NCI-H82 treated with DMSO at 0.1 percent for 48 hours (cell line): ENCODE measurements around the gene PODNL1.
"Not testable (repeated sequence)": the region's sequence is repeated elsewhere in the genome, so short reads cannot be mapped to it uniquely, and the experiment has no call there.

Source experiments
- DNase-seq: peaks from one replicate; lab custom pipeline; 2025; ENCODE audit not compliant: unreplicated experiment; lab: John Stamatoyannopoulos, UW

PODNL1 gene

DNA sequence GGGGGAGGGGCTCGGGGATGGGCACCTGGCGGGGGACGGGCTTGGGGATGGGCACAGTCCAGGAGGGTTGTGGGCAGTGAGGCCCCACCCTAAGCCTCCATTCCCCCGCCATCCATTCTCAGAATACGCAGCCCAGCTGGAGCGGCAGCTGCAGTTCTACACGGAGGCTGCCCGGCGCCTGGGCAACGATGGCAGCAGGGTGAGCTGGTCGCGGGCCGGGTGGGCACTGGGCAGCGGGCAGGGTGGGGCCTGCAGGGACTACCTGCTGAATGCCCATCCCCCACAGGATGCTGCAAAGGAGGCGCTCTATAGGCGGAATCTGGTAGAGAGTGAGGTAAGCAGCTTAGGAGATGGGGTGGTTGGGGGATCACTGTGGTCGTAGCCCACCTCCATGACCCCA, 8.3 kb downstream of the PODNL1 start:
- DNase-seq, result no peak

DNA sequence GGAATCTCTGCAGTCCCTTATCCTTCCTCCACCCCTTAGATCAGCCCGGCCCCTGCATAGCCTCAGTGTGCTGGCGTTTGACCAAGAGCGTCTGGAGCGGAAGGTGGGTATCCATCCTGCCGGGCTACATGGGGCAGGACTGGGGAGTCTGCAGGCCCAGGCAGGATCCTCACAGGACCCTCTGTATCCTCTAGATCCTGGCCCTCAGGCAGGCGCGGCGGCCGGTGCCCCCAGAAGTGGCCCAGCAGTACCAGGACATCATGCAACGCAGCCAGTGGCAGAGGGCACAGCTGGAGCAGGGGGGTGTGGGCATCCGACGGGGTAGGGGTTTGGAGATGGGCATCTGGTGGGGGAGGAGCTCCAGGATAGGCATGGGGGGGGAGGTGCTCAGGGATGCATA, 8.9 kb downstream of the PODNL1 start:
- no peak for DNase-seq

DNA sequence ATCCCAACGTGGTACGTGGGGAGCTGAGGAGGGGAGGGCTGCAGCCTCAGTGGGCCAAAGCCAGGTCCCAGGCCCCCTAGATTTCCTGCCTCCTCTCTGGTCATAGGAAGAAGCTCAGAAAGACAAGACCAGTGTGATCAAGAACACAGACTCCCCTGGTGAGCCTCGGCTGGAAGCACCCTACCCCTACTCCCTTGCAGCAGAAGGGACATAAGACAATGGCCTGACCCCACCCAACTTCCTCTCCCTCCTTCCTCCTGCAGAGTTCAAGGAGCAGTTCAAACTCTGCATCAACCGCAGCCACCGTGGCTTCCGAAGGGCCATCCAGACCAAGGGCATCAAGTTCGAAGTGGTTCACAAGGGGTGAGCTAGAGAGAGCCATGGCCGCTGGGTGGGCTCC, 11.5 kb downstream of the PODNL1 start:
- no peak for DNase-seq

DNA sequence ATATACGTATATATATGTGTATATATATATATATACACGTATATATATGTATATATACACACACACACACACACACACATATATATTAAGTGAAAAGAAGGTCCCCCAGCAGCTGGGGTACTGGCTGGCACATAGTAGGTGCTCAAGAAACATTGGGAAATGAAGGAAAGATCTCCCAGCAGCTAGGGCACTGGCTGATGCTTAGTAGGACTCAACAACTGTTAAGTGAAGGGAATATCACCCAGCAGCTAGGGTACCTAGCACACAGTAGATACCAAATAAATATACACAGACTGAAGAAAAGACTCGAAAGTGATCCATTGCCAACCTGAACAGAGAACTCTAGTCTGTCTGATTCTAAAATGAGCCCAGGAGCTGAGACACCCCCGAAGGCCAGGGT, 12.2 kb downstream of the PODNL1 start:
- DNase-seq, result no peak

DNA sequence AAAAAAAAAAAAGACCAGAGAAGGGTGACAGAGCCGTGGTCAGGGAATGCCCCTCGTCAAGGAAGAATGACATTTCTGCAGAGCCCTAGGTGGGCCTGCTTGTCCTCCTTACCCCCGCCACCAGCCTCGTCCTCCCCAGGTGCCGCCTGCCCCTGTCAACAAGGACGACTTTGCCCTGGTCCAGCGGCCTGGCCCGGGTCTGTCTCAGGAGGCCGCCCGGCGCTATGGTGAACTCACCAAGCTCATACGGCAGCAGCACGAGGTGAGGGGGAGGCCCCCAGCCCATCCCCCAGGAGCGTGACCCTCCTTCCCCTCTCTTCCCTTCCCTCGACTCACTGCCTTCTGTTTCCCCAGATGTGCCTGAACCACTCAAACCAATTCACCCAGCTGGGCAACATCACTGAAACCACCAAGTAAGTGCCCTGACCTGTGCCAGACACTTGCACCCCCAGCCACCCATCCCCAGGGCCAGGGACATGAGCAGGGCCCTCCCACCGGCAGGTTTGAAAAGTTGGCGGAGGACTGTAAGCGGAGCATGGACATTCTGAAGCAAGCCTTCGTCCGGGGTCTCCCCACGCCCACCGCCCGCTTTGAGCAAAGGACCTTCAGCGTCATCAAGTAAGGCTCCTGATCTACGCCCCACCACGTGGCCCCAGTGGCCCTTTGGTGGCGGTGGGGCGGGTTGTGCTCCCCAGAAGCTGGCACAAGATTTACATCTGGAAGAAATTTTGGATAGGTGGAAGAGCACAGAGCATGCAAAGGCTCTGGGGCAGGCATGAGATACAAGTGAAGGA, 14.8 kb downstream of the PODNL1 start:
- DNase-seq, result no peak

DNA sequence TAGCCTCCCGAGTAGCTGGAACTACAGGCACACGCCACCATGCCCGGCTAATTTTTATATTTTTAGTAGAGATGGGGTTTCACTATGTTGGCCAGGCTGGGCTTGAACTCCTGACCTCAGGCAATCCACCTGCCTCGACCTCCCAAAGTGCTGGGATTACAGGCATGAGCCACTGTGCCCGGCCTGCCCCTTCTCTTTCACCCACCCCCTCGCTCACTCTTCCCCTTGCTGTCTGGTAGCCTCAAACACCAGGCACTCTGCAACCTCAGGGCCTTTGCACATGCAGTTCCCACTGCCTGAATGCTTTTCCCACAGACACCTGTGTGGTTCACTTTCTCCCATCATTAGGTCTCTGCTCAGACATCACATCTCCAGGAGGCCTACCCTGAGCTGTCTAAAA, 16.1 kb downstream of the PODNL1 start:
- DNase-seq, result not testable (repeated sequence)

DNA sequence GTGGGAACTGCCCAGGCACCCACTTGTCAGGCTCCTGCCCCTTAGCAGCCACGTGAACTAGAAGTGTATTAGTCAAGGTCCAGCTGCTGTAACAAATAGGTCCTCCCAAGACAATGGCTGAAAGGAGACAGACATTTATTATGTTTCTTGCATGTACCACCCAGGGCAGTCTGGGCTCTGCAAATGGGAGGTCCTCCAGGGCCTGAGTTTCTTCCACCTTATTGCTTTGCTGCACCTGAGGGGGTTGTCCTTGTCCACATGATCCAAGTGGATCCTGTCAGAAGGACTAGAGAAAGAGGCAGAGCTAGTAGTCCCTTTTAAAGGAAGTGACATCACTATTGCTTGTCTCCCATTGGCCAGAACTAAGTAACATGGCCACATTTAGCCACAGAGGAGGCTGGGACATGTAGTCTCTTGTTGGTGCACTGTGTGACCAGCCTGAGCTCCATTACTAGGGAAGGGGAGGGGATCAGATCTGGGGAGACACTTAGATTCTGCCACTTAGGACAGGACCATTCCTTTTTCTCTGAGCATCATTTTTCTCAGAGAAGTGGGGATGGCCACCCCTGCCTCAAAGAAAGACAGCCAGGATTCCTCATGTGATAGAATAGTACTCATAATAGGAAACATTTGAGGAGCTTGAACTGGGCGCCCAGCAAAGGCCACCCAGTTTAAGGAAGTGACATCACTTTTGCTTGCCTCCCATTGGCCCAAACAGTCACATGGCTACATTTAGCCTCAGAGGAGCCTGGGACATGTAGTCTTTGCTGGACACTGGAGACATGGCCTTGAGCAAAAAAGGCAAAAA, 17.1 kb downstream of the PODNL1 start:
- peak; percentile 46 for DNase-seq

DNA sequence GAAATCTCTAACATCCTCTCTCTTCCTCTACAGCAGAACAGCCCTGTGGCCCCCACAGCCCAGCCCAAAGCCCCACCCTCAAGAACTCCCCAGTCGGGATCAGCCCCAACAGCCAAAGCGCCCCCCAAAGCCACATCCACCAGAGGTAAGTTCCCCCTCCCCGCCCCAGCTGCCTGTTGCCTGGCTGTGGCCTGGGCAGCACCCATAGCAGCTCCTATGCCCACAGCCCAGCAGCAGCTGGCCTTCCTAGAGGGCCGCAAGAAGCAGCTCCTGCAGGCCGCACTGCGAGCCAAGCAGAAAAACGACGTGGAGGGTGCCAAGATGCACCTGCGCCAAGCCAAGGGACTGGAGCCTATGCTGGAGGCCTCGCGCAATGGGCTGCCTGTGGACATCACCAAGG, 17.7 kb downstream of the PODNL1 start:
- no peak for DNase-seq

DNA sequence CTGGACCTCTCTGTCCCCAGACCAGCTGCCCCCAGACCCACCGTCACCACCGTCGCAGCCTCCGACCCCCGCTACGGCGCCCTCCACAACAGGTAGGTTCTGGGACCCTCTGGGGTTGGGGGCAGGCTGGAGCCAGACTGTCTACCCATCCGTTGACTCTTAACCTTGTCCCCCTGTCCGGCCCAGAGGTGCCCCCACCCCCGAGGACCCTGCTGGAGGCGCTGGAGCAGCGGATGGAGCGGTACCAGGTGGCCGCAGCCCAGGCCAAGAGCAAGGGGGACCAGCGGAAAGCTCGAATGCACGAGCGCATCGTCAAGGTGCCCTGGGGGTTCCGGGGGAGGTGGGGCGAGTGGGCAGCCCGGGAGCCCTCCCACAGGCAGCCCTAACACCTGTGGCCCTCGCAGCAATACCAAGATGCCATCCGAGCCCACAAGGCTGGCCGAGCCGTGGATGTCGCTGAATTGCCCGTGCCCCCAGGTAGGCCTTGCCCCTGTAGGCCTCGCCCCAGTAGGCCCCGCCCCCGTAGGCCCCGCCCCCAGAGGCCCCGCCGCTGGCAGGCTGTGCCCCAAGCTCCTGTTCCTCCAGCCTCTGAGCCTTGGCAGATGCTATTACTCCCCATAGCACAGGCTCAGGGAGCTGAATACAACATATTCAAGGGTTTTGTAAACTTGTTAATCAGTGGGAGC, 19.3 kb downstream of the PODNL1 start:
- DNase-seq, result no peak

DNA sequence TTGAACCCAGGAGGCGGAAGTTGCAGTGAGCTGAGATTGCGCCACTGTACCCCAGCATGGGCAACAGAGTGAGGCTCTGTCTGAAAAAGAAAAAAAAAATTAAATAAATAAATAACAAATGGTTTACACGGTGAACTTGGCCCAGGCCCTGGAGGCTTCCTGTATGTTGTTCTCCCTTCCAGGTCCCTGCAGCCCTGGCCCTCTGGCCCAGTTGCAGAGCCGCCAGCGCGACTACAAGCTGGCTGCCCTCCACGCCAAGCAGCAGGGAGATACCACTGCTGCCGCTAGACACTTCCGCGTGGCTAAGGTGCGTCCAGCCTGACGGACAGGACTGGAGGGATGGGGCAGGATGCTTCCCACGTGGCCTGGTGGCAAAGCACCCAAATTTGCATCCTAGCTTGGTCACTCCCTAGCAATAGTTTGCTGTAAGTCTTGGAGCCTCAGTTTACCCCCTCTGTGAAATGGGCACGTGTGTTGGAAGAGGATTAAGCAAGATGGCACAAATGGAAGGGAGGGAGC, 20.3 kb downstream of the PODNL1 start:
- no peak for DNase-seq

DNA sequence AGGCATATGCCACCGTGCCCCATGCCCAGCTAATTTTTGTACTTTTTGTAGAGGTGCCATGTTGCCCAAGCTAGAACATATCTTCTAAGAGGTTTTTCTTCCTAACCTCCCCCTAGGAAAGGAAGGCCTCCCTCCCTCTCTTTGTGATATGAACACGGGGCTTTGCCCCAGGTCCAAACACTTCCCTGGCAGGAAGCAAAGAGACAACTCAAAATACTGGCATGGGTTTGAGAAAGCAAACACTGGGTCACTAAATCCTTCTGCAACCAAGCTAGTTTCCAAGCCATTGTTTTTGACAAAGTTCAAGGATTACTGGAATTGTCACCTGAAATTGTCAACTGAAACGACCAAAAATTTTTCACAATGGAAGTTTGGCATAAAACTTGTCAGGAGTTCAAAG, 23.4 kb downstream of the PODNL1 start:
- no peak for DNase-seq

DNA sequence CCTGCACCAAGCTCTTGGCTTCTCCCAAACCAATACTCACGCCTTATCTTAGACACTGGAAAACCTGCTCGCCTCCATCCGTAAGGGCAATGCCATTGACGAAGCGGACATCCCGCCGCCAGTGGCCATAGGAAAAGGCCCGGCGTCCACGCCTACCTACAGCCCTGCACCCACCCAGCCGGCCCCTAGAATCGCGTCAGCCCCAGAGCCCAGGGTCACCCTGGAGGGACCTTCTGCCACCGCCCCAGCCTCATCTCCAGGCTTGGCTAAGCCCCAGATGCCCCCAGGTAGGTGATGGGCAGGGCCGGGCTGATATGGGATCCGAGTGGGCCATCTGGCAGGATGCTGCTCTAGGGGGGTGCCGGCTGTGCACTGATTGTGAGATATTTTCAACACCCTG, 24.9 kb downstream of the PODNL1 start:
- DNase-seq, result no peak

DNA sequence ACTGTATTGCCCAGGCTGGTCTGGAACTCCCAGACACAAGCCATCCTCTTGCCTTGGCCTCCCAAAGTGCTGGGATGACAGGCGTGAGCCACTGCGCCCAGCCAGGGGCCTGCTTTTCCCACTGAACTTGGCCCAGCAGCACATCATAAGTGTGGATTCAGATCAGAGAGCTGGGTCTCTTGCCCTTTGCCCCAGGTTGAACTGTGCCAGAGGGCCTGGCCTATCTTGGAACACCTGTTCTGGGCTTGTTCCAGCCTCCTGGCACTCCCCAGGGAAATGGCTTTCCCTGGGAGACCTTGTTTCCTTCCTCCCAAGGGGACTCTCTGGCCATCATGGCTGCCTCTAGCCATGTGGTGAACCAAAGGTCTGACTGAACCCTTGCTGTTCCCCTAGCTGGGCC, 28.8 kb downstream of the PODNL1 start:
- DNase-seq, result no peak

DNA sequence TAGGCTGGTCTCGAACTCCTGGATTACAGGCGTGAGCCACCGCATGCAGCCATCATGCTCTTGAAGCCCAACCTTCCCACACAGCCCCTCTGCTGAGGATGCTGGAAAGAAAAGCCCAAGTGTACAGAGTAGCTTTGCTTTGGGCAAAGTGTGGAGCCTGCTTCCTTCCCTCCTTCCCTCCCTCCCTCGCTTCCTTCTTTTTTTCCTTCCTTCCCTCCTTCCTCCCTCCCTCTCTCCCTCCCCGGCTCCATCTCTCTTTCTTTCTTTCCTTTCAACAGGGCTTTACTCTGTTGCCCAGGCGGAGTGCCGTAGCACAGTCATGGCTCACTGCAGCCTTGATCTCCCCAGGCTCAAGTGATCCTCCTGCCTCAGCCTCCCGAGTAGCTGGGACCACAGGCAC, 29.5 kb downstream of the PODNL1 start:
- DNase-seq, result no peak

DNA sequence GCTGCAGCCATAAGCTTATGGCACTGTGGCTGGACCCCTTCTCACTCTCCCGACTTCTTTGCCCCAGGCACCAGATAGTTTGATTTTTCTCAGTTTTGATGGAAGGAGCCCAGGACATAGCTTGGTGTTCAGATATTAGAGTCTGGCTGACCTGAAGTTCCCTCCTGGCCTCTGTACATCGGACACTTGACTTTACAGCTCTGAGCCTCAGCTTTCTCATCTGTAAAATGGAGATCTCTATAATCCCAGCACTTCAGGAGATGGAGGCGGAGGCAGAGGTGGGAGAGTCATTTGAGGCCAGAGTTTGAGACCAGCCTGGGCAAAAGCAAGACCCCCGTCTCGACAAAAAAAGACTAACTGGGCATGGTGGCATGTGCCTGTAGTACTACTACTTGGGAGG, 31.3 kb downstream of the PODNL1 start:
- no peak for DNase-seq

DNA sequence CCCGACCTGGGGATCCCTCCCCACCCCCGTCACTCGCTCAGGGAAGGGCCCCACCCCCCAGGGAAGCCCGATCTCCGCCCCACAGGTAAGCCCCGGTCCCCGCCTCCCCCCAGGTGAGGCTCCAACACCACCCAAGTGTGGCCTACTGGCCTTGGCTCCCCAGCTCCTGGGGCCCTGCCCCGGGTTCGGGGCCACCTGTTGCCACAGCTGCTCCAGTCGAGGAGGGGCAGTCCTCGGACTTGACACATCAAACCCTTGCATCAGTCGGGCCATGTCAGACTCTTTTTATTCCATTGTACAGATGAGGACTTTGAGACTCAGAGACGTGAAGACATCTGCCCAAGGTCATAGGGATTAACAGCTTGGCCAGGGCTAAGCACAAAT, 31.7 kb downstream of the PODNL1 start:
- peak; percentile 11 for DNase-seq

DNA sequence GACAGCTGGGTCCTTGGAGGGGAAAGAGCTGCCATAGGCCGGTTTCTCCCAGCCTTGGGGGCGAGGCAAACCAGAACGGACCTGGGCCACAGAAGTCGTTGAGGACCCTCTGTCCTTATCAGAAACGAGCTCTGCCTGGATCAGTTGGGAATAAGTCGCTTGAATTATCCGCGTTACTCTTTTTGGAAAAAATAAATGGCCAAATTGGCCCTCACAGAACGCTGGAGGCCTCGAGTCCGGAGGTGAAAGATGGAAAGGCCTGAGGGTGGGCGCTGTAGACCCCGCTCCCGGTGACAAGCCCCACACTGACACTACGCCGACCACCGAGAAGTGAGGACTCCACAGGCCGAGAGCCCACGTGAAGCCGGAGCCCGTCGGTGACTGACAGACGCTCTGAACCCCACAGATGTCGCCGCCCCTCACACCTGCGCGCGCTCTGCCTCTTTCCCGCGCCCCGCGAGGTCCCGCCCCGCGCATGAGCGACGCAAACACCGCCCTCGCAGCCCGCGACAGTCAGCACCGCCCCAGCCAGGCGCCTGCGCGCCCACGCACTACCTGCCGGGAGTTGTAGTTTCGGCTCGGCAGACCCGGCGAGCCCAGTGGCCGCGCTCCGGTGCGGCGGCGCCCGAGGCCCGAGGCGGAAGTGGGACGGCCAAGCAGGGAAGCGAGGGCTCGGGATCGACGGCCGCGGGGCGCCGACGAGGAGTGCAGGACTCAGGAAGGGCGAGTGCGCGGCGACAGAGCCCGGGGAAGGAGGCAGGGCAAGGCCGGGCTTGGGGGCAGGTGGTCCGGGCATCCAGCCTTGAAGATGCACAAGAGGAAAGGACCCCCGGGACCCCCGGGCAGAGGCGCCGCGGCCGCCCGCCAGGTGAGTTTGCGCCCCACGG, 32.3 kb downstream of the PODNL1 start, which contains the start of the genes BRME1 and CC2D1A:
Gene BRME1, minus strand, starts transcription at position 484 of the 887 bp plus-strand sequence. CDS start 1,225 bp downstream, outside the sequence.
Gene CC2D1A, plus strand, starts transcription at position 568 of the 887 bp plus-strand sequence. Its CDS starts 241 bp downstream, at position 809.
- DNase-seq, result peak; percentile 87

DNA sequence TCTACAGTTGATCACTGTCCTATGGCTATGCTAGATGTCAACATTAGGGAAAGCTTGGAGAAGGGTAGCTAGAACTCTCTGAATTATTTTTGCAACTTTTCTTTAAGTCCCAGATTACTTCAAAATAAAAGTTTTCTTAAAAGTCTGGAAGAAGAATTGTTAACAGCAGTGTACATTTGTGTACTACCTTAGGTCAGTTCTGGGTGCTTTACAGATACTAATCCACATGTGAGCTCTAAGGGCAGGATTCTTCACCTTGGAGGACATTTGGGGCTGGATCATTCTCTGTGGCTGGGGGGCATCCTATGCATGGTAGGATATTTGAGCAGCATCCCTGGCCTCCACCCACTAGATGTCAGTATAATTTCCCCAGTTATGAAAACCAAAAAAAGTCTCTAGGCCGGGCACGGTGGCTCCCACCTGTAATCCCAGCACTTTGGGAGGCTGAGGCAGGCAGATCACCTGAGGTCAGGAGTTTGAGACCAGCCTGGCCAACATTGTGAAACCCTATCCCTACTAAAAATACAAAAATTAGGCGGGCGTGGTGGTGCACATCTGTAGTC, 35.1 kb downstream of the PODNL1 start:
- peak; percentile 45 for DNase-seq

DNA sequence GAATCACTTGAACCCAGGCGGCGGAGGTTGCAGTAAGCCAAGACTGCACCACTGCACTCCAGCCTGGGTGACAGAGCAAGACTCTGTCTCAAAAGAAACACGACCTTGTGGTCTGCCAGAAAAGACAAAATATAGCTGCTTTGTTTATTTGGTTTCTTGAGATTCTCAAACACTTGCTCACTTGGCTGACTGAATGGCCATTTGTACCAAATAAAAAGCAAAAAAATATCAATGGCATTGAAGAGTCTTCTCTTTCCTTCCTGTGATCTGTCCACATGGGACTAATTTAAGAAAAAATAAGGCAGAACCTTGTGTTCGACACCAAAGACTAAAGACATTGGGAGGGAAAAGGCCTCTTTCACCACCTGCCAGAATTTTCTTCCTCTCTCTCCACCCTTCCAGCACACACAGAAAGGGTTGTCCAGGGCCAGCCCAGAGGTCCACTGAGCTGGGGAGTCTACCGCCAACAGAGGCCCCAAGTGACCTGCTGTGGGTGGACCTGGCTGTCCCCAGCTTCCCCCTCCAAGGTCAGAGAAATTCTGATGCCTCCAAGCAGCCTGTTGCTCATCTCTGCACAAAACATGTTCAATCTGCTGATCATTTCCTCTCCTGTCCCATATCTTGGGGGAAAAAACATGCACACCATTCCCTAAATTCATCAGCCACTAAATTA, 38.2 kb downstream of the PODNL1 start:
- no peak for DNase-seq

DNA sequence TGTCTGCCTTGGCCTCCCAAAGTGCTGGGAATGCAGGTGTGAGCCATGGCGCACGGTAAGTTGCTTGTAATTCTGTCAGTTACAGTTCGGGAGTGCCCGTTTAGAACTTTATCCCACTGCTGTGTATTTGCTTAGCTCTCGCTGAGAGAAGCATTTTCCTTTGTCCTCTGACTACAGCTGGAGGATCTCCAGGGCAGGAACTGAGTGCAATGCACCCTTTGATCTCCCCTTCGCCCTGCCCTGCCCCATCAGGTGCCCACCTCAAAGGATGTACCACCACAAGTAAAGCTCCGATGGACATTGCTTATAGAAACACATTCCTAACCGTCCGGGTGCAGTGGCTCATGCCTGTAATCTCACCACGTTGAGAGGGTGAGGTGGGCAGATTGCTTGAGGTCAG, 38.8 kb downstream of the PODNL1 start:
- DNase-seq, result no peak
